ENCODE data around the gene MLYCD.

Gene MLYCD

DNA sequence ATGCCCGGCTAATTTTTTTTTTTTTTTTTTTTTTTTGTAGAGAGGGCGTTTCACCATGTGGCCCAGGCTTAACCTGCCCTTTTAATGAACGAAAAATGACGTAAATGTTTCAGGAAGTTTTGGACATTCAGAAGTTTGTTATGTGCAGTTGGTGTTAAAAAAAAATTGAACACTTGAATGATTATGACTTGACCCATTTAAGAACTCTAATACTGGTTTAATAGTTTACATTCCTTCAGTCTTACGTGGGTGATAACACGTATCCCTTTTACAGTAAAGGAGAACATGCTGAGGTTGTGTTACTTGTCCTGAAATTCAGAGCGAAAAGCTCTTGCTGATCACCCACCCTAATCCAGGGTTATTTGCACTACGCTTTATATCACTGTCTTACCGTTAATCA is 1.7 kb downstream of the MLYCD start:
- H3K4me2 ChIP-seq (ENCODE audit: low read length), result 0 out of 2 replicates have a peak overlapping the region, but pooled peaks have one; percentile 4
- peaks cover 5% of the 10 kb centered on the region for H3K79me2 ChIP-seq (ENCODE audit: control insufficient read depth, low read length)
- no peaks in the 10 kb centered on the region for H3F3A ChIP-seq (ENCODE audit: control insufficient read depth, insufficient read depth)
- peaks cover 14% of the 10 kb centered on the region for H3K4me1 ChIP-seq (ENCODE audit: control insufficient read depth, low read length)
- no peaks in the 10 kb centered on the region for H3K27me3 ChIP-seq (ENCODE audit: control insufficient read depth, low read length)
- TF ChIP-seq, protein P1, sequence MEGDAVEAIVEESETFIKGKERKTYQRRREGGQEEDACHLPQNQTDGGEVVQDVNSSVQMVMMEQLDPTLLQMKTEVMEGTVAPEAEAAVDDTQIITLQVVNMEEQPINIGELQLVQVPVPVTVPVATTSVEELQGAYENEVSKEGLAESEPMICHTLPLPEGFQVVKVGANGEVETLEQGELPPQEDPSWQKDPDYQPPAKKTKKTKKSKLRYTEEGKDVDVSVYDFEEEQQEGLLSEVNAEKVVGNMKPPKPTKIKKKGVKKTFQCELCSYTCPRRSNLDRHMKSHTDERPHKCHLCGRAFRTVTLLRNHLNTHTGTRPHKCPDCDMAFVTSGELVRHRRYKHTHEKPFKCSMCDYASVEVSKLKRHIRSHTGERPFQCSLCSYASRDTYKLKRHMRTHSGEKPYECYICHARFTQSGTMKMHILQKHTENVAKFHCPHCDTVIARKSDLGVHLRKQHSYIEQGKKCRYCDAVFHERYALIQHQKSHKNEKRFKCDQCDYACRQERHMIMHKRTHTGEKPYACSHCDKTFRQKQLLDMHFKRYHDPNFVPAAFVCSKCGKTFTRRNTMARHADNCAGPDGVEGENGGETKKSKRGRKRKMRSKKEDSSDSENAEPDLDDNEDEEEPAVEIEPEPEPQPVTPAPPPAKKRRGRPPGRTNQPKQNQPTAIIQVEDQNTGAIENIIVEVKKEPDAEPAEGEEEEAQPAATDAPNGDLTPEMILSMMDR (IDR thresholded peaks at IDR 0.05; ENCODE audit: low read depth, low read length, poor library complexity, severe bottlenecking), result no peak
- no peak for TF ChIP-seq EZH2phosphoT487 (IDR thresholded peaks at IDR 0.05; ENCODE audit: borderline replicate concordance, low read length)
- H3K27ac ChIP-seq (ENCODE audit: low read depth, low read length), result no peak overlapping the region
- H3K4me3 ChIP-seq (ENCODE audit: low read length), result no peak overlapping the region
- no peaks in the 10 kb centered on the region for H3K36me3 ChIP-seq (ENCODE audit: control insufficient read depth, low read length)
- no peaks in the 10 kb centered on the region for H3K9me3 ChIP-seq (ENCODE audit: control insufficient read depth, insufficient read depth, low read length)
- no peaks in the 10 kb centered on the region for H3K9me2 ChIP-seq (replicated peaks; ENCODE audit: control insufficient read depth, low read length)
- peaks cover 5% of the 10 kb centered on the region; the same call in 1 of the 2 replicates for H4K20me1 ChIP-seq (ENCODE audit: control insufficient read depth, insufficient read depth, low read depth, low read length)

DNA sequence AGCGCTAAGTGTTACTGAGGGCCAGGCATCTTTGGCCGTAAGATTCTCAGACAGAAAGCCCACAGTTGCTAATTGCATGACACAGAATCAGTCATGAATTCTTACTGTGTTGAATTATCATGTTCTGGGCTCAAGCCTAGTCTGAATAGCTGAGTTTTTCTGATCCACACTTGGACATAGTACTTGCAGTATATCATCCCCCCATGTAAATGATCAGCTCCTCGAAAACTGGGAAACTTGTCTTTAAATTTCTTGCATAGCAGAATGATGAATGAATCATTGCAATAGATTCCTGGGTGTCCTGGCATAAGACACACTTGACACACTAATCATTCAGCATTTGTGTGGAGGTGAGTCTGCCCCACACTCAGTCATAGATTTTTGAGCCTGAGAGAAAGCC is 2.2 kb downstream of the MLYCD start:
- no peaks in the 10 kb centered on the region for H3K9me2 ChIP-seq (replicated peaks; ENCODE audit: control insufficient read depth, low read length)
- no peaks in the 10 kb centered on the region for H3K9me3 ChIP-seq (ENCODE audit: control insufficient read depth, insufficient read depth, low read length)
- no peak for TF ChIP-seq EZH2phosphoT487 (IDR thresholded peaks at IDR 0.05; ENCODE audit: borderline replicate concordance, low read length)
- TF ChIP-seq, protein P1 (IDR thresholded peaks at IDR 0.05; ENCODE audit: low read depth, low read length, poor library complexity, severe bottlenecking), result no peak
- H3K79me2 ChIP-seq (ENCODE audit: control insufficient read depth, low read length), result peaks cover 5% of the 10 kb centered on the region
- H4K20me1 ChIP-seq (ENCODE audit: control insufficient read depth, insufficient read depth, low read depth, low read length), result peaks cover 8% of the 10 kb centered on the region; the same call in 1 of the 2 replicates
- 0 out of 2 replicates have a peak overlapping the region, but pooled peaks have one; percentile 4 for H3K4me2 ChIP-seq (ENCODE audit: low read length)
- no peak overlapping the region for H3K4me3 ChIP-seq (ENCODE audit: low read length)
- no peaks in the 10 kb centered on the region for H3F3A ChIP-seq (ENCODE audit: control insufficient read depth, insufficient read depth)
- H3K27me3 ChIP-seq (ENCODE audit: control insufficient read depth, low read length), result no peaks in the 10 kb centered on the region
- no peaks in the 10 kb centered on the region for H3K36me3 ChIP-seq (ENCODE audit: control insufficient read depth, low read length)
- no peak overlapping the region for H3K27ac ChIP-seq (ENCODE audit: low read depth, low read length)
- peaks cover 14% of the 10 kb centered on the region for H3K4me1 ChIP-seq (ENCODE audit: control insufficient read depth, low read length)

DNA sequence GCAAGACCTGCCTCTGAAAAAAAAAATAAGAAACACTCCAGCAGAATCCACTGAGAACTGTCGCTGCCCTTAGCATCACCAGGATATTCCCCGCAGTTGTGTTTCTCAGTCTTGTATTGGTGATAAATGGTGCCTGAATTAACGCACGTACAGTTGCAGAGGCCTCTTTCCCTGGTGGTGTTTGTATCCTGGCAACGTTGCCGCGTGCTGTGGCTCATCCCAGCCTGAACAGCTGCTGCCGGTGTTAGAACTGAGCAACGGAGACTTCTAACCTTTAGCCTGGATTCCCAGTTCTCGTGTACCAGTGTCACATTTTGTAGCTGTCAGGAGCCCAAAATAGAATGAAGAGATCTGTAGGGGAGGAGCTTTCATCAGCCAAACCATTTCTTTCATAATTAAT is 4.8 kb downstream of the MLYCD start:
- no peak overlapping the region for H3K27ac ChIP-seq (ENCODE audit: low read depth, low read length)
- peaks cover 9% of the 10 kb centered on the region for H3K4me1 ChIP-seq (ENCODE audit: control insufficient read depth, low read length)
- no peaks in the 10 kb centered on the region for H3K9me3 ChIP-seq (ENCODE audit: control insufficient read depth, insufficient read depth, low read length)
- H3F3A ChIP-seq (ENCODE audit: control insufficient read depth, insufficient read depth), result no peaks in the 10 kb centered on the region
- no peaks in the 10 kb centered on the region for H3K9me2 ChIP-seq (replicated peaks; ENCODE audit: control insufficient read depth, low read length)
- H3K4me3 ChIP-seq (ENCODE audit: low read length), result no peak overlapping the region
- no peak for TF ChIP-seq EZH2phosphoT487 (IDR thresholded peaks at IDR 0.05; ENCODE audit: borderline replicate concordance, low read length)
- TF ChIP-seq, protein P1 (IDR thresholded peaks at IDR 0.05; ENCODE audit: low read depth, low read length, poor library complexity, severe bottlenecking), result no peak
- no peak overlapping the region for H3K4me2 ChIP-seq (ENCODE audit: low read length)
- no peaks in the 10 kb centered on the region for H3K27me3 ChIP-seq (ENCODE audit: control insufficient read depth, low read length)
- no peaks in the 10 kb centered on the region; the same call in 1 of the 2 replicates for H3K36me3 ChIP-seq (ENCODE audit: control insufficient read depth, low read length)
- peaks cover 5% of the 10 kb centered on the region for H3K79me2 ChIP-seq (ENCODE audit: control insufficient read depth, low read length)
- peaks cover 8% of the 10 kb centered on the region; the same call in 1 of the 2 replicates for H4K20me1 ChIP-seq (ENCODE audit: control insufficient read depth, insufficient read depth, low read depth, low read length)

All from DOHH2 (cell line).